ENCODE measurements around the gene HRH3.

The HRH3 gene

GRCh38 chr20:62248890-62249560 lies 28.9 kb upstream of the HRH3 start:
- no peak for TF ChIP-seq CTCF (IDR thresholded peaks at IDR 0.05; ENCODE audit: low read depth, low read length)
- no peak for DNase-seq
- peaks cover 2% of the 10 kb centered on the region; the same call in 1 of the 2 replicates for H3K4me1 ChIP-seq

GRCh38 chr20:62246872-62247652 lies 27.0 kb upstream of the HRH3 start:
- TF ChIP-seq CTCF (IDR thresholded peaks at IDR 0.05; ENCODE audit: low read depth, low read length), result no peak
- Histone ChIP-seq H3K9me3 (no peaks in the 10 kb centered on the region), H3K36me3 (no peaks in the 10 kb centered on the region), H3K4me3 (ENCODE audit: low read depth, low read length) (no peak overlapping the region), H3K4me1 (no peaks in the 10 kb centered on the region), H3K27me3 (no peaks in the 10 kb centered on the region)
- no peak for DNase-seq

More at GRCh38 chr20:62248890-62249560, 28.9 kb upstream of the HRH3 start:
- no peaks in the 10 kb centered on the region for H3K36me3 ChIP-seq
- no peak overlapping the region for H3K4me3 ChIP-seq (ENCODE audit: low read depth, low read length)
- H3K9me3 ChIP-seq, result no peaks in the 10 kb centered on the region
- no peaks in the 10 kb centered on the region for H3K27me3 ChIP-seq

GRCh38 chr20:62246431-62246830 lies 26.4 kb upstream of the HRH3 start:
- no peak overlapping the region for H3K4me3 ChIP-seq (ENCODE audit: low read depth, low read length)
- no peak for TF ChIP-seq CTCF (IDR thresholded peaks at IDR 0.05; ENCODE audit: low read depth, low read length)
- H3K4me1 ChIP-seq, result no peaks in the 10 kb centered on the region
- no peaks in the 10 kb centered on the region for H3K27me3 ChIP-seq
- no peak for DNase-seq
- H3K36me3 ChIP-seq, result no peaks in the 10 kb centered on the region
- no peaks in the 10 kb centered on the region for H3K9me3 ChIP-seq

GRCh38 chr20:62245911-62246280 lies 25.8 kb upstream of the HRH3 start:
- TF ChIP-seq CTCF (IDR thresholded peaks at IDR 0.05; ENCODE audit: low read depth, low read length), result no peak
- Histone ChIP-seq H3K4me1 (no peaks in the 10 kb centered on the region), H3K4me3 (ENCODE audit: low read depth, low read length) (no peak overlapping the region), H3K27me3 (no peaks in the 10 kb centered on the region), H3K9me3 (no peaks in the 10 kb centered on the region), H3K36me3 (no peaks in the 10 kb centered on the region)
- DNase-seq, result no peak

GRCh38 chr20:62244644-62245108 lies 24.6 kb upstream of the HRH3 start:
- no peaks in the 10 kb centered on the region for H3K27me3 ChIP-seq
- no peak for DNase-seq
- no peak overlapping the region for H3K4me3 ChIP-seq (ENCODE audit: low read depth, low read length)
- H3K9me3 ChIP-seq, result no peaks in the 10 kb centered on the region
- no peak for TF ChIP-seq CTCF (IDR thresholded peaks at IDR 0.05; ENCODE audit: low read depth, low read length)
- H3K4me1 ChIP-seq, result no peaks in the 10 kb centered on the region
- no peaks in the 10 kb centered on the region for H3K36me3 ChIP-seq
